T47D (cell line): ENCODE measurements around the gene CNTNAP1.

ENCODE experiments used
- DNase-seq, 2 experiments: peaks; one replicate each; pipeline versions ENCODE4 v3.0.0 to v3.0.0-alpha.2; 2011 to 2012; ENCODE audit warnings: low read depth in 1 of 2, low spot score in 1 of 2
- JUND ChIP-seq: IDR thresholded peaks from 2 replicates; pipeline ENCODE4 v1.6.1; 2012; ENCODE audit warnings: low read depth
- in situ Hi-C: cut with HindIII; loops from 2 replicates; pipeline ENCODE4 v1.10.0; 2016; ENCODE audit warnings: low sequenced_read_pairs, low pct_unique_long_range_greater_than_20kb

CNTNAP1 gene

DNA sequence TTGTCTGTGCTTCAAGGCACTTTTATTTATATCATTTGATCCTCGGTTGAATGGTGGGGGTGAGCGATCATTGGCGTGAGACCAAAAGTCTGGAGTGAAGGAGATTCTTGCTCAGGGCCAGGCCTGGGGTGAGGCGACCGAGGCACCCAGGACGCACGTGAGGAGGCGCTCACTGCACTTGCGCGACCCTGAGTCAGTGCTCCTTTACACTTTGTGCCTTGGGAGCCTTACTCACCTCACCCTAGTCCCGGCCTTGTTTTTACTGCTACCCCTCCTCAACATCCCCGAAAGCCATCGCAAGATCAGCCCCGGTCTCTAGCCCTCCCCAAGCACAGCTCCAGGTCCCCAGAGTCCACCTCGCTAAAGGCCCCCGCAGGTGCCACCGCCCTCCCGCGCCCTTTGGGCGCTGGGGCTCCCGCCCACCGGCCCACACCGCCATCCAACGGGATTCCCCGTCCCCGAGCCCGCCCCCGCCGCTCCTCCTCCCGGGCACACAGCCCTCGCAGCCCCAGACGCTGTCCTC, 62.0 kb downstream of the CNTNAP1 start:
- in situ Hi-C loops = no loop called here
- peak; percentile 70 to 75 for DNase-seq
- no peak for TF ChIP-seq JUND

- TF ChIP-seq JUND = no peak
- in situ Hi-C loops = no loop called here
These were observed 62.7 kb downstream of the CNTNAP1 start, which contains the start of gene EZH1 for GRCh38 chr17:42744806-42745617. Gene EZH1 (minus strand): TSS chr17:42745040. CDS start chr17:42728941, 16,099 bp downstream.

DNA sequence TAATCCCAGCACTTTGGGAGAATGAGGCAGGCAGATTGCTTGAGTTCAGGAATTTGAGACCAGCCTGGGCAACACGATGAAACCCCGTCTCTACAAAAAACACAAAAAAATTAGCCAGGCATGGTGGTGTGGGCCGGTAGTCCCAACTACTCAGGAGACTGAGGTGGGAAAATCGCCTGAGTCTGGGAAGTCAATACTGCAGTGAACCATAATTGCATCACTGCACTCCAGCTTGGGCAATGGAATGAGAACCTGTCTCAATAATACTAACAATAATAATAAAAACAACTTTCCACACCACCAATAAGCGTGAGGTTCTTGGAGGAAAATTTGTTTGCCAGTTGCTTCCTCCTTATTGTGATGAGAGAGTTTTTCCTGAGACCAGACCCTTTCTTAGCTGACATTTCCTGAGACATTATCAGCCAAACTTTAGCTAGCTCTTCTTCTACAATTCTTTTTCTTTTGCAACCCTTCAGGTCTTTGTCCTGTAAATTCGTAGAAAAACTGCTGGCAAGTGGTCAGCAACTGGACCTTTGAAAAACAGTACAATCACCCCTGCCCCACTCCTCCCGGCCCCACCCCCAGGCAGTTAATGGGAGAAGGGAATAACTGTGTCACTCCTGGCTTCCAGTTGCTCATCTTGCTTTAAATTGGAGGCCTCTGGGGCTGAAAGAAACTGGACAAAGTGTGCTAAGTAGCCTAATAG, 66.0 kb downstream of the CNTNAP1 start:
- no peak for TF ChIP-seq JUND
- DNase-seq = no peak
- in situ Hi-C loops = no loop called here

More at GRCh38 chr17:42744806-42745617, 62.7 kb downstream of the CNTNAP1 start, which contains the start of gene EZH1:
- DNase-seq = peak; percentile 97 to 99

- in situ Hi-C loops = no loop called here
- no peak for DNase-seq
- TF ChIP-seq JUND = no peak
These were observed 66.8 kb downstream of the CNTNAP1 start for GRCh38 chr17:42748908-42749798.
